Spleen (tissue), 11 donors: Measurements from ENCODE around the gene SIK3. TPM values are rescaled to one million over a fixed set of nuclear protein-coding genes. Genes with fewer than 3 reads are reported as not detected.
A peak's percentile ranks its signal among the peaks of the same experiment; 100 is the strongest.

Source experiments
- DNase-seq: peaks from one replicate; pipeline ENCODE4 v3.0.0-alpha.2; 2020
- H3K27ac ChIP-seq, 8 donors: fragments of 200-600 bp; sonication (generic) in 7 of 8; 1 replicate in 4 of 8; 2 replicates in 4 of 8; pipeline versions ENCODE4 v1.5.0 to v1.8.0; 2016 to 2021; ENCODE audit warnings: inconsistent platforms in 4 of 8, mild to moderate bottlenecking in 4 of 8, moderate library complexity in 1 of 8
- H3K27me3 ChIP-seq, 7 donors: fragments of 200-600 bp; sonication (generic) in 6 of 7; replicated peaks in 1 of 7; 1 replicate in 4 of 7; 2 replicates in 3 of 7; pipeline versions ENCODE4 v1.5.0 to v1.8.0; 2016 to 2021; ENCODE audit warnings: inconsistent platforms in 3 of 7, mild to moderate bottlenecking in 1 of 7
- H3K36me3 ChIP-seq, 6 donors: fragments of 200-600 bp; sonication (generic) in 5 of 6; 1 replicate in 4 of 6; 2 replicates in 2 of 6; pipeline versions ENCODE4 v1.5.0 to v1.8.0; 2016 to 2021; ENCODE audit warnings: inconsistent platforms in 2 of 6
- H3K4me1 ChIP-seq, 6 donors: fragments of 200-600 bp; sonication (generic) in 5 of 6; 1 replicate in 3 of 6; 2 replicates in 3 of 6; pipeline versions ENCODE4 v1.5.0 to v1.8.0; 2016 to 2021; ENCODE audit warnings: inconsistent platforms in 3 of 6
- H3K4me3 ChIP-seq, 8 donors: fragments of 200-600 bp; sonication (generic) in 7 of 8; 1 replicate in 4 of 8; 2 replicates in 4 of 8; pipeline versions ENCODE4 v1.5.0 to v1.8.0; 2016 to 2021; ENCODE audit warnings: inconsistent platforms in 4 of 8, mild to moderate bottlenecking in 4 of 8, moderate library complexity in 2 of 8
- H3K9me3 ChIP-seq, 8 donors: fragments of 200-600 bp; sonication (generic) in 7 of 8; 1 replicate in 4 of 8; 2 replicates in 4 of 8; pipeline versions ENCODE4 v1.5.0 to v1.8.0; 2016 to 2021; ENCODE audit warnings: inconsistent platforms in 4 of 8
- CTCF ChIP-seq, 11 experiments: fragments of 200-600 bp in 7 of 11; fragments of 450-650 bp in 4 of 11; sonication (generic) in 4 of 11; IDR thresholded peaks in 8 of 11; conservative IDR thresholded peaks in 3 of 11; 1 replicate in 7 of 11; 2 replicates in 4 of 11; pipeline versions ENCODE4 v1.4.0 to v1.8.0; 2016 to 2021; ENCODE audit warnings: antibody characterized with exemption in 11 of 11, inconsistent platforms in 4 of 11, mild to moderate bottlenecking in 1 of 11
- POLR2A ChIP-seq, 3 donors: fragments of 450-650 bp; IDR thresholded peaks; one replicate each; pipeline ENCODE4 v1.5.1; 2017; ENCODE audit warnings: antibody characterized with exemption in 3 of 3, mild to moderate bottlenecking in 1 of 3
- POLR2AphosphoS5 ChIP-seq, 3 donors: sonication (generic); formaldehyde crosslinking; IDR thresholded peaks; one replicate each; pipeline ENCODE4 v1.5.1; 2017; ENCODE audit warnings: antibody characterized with exemption in 3 of 3
- WGBS, 5 donors: extraction: QIAGEN DNeasy Blood & Tissue Kit in 3 of 5; methylation state at CpG; one replicate each; pipeline versions ENCODE4 v1.1.5 to v1.1.7; 2013 to 2018; 5-methylcytosine and 5-hydroxymethylcytosine counted together
- intact Hi-C: fragments of 100-400 bp; cut with DNase I; formaldehyde crosslinking; loops from one replicate; pipeline ENCODE4 v1.15.0; 2023; ENCODE audit warnings: low total_unique reads
- polyA plus RNA-seq, 3 donors: library from polyadenylated mRNA; stranded (reverse); fragments of 200-250 nt; gene quantifications; one replicate each; pipeline ENCODE4 v1.2.1, GENCODE V29; 2013
- total RNA-seq, 7 donors: library from RNA; depleted of rRNA in 3 of 7; stranded (reverse); fragments of >200 nt in 3 of 7; fragmentation: NEBNext Ultra II Directional in 4 of 7; extraction: Animal tissue kit (Norgen Biotek cat#: 25700) in 4 of 7; gene quantifications; one replicate each; pipeline versions ENCODE4 v1.1.0 to v1.2.1, GENCODE V29; 2016 to 2021
- donor health status: healthy with polysubstance abuse.
- donor health status: DM: no; HTN: no; CAD: no; lungs with moderate emphysema.
- donor health status: DM: no; HTN: no; CAD: no.
- donor health status: Bipolar disorder and iron deficiency.
- donor health status: healthy.
- donor health status: DM: no; HTN: no; CAD: no.
- donor health status: DM: yes; HTN: yes; CAD: no.

The SIK3 gene
- total and polyA plus RNA-seq, 10 donors, result 7.8 to 112 (median 67.6) TPM

DNA sequence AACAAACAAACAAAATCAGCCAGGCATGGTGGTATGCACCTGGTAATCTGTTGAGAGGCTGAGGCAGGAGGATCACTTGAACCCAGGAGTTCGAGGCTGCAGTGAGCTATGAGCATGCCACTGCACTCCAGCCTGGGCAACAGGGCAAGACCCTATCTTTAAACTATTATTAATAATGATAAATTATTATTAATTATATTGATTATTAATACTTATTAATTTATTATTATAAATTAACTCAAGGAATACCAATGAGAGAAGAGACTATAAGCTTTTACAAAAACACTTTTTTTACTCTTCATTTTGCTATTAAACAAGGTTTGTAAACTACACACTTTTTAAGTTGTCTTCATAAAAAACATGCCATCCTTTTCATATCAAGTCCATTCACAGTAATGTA, 163.1 kb downstream of the SIK3 start:
- DNase-seq, result no peak
- Histone ChIP-seq H3K4me3 (no peak overlapping the region), H3K36me3 (peaks cover 0 to 18% (median 0%) of the 10 kb centered on the region in 6 donors), H3K27me3 (no peaks in the 10 kb centered on the region), H3K9me3 (no peaks in the 10 kb centered on the region), H3K27ac (no peak overlapping the region), H3K4me1 (peaks cover 19 to 51% (median 28%) of the 10 kb centered on the region in 6 donors)
- no peak for TF ChIP-seq POLR2A (IDR thresholded peaks at IDR 0.05)
- no peak for TF ChIP-seq CTCF (IDR thresholded peaks at IDR 0.05 in 8 of 11, conservative IDR thresholded peaks at IDR 0.05 in 3 of 11)
- TF ChIP-seq POLR2AphosphoS5 (IDR thresholded peaks at IDR 0.05), result no peak
- 93 to 100% (median 100%) methylated on average over 1 of the region's 1 CpG for WGBS, 5 donors
- intact Hi-C loops, result no loop called here

DNA sequence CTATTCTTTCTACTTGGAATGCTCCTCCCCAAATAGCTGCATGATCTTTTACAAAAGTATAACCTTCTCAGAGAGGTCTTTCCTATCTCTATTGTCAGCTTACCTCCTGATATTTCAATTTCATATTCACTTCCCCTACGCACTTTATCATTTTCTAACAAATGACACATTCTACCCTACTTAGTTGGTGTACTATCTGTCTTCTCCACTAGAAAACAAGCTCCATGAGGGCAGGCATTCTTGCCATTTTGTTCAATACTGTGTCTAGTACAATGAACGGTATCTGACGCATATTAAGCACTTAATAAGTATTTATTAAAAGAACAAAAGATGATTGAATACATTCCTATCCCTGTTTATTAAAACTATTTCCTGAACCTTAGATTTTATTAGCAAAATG, 164.3 kb downstream of the SIK3 start:
- H3K27ac ChIP-seq, result peak overlapping the region in 3 of 8 donors; percentile 8 to 89 (median 80)
- TF ChIP-seq POLR2AphosphoS5 (IDR thresholded peaks at IDR 0.05) (no peak), POLR2A (IDR thresholded peaks at IDR 0.05) (no peak), CTCF (IDR thresholded peaks at IDR 0.05 in 8 of 11, conservative IDR thresholded peaks at IDR 0.05 in 3 of 11) (no peak)
- intact Hi-C loops, result no loop called here
- no peak for DNase-seq
- WGBS, 5 donors, result 97 to 98% (median 97%) methylated on average over 3 of the region's 3 CpGs
- no peak overlapping the region for H3K4me3 ChIP-seq
- H3K27me3 ChIP-seq, result no peaks in the 10 kb centered on the region
- H3K9me3 ChIP-seq, result no peaks in the 10 kb centered on the region
- peaks cover 30 to 55% (median 40%) of the 10 kb centered on the region in 6 donors for H3K4me1 ChIP-seq
- H3K36me3 ChIP-seq, result peaks cover 0 to 18% (median 0%) of the 10 kb centered on the region in 6 donors

- TF ChIP-seq POLR2AphosphoS5 (IDR thresholded peaks at IDR 0.05) (no peak), POLR2A (IDR thresholded peaks at IDR 0.05) (no peak)
- no peaks in the 10 kb centered on the region for H3K9me3 ChIP-seq
- no peaks in the 10 kb centered on the region for H3K27me3 ChIP-seq
- WGBS, 5 donors, result 38 to 66% (median 51%) methylated on average over 7 of the region's 7 CpGs
- intact Hi-C loops, result no loop called here
- peak overlapping the region in 1 of 8 donors; percentile 26 for H3K4me3 ChIP-seq
- peaks cover 0 to 17% (median 0%) of the 10 kb centered on the region in 6 donors for H3K36me3 ChIP-seq
- H3K27ac ChIP-seq, result peak overlapping the region; percentile 61 to 89 (median 74)
- DNase-seq, result no peak
- peaks cover 45 to 68% (median 57%) of the 10 kb centered on the region in 6 donors for H3K4me1 ChIP-seq
Observed at GRCh38 chr11:116932181-116932580, 166.0 kb downstream of the SIK3 start.

DNA sequence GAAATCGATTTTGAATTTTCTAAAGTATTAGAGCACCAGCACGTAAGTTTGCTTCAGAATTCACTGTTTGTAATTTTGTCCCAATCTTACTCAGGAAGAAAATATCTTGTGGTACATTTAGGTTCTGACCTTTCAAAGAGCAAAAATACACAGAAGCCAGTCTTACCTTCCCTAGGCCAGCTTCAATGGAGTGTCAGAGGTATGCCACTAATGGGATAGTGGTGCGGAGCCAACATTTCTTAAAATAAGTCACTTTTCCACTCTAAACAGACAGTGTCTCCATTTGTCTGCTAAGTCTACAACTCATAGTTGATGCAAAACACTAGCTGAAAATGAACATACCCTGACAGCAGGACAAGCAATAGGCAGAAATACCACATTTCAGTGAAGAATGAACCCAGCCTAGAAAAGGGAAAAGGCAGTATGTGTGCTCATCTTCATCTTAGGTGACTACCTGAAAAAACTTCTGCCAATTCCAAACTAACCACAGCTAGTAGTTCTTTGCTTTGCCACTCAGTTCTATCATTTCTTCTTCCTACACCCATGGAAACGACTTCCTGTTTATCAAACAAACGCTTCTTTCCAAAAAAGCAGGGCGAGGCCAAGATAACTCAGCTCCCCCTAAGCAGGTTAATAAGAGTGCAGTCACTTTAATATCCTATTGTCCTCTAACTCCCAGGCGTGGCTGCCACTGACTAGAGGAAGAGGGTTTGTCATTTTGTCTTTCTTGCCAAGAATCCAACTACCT, 166.8 kb downstream of the SIK3 start:
- peaks cover 0 to 15% (median 0%) of the 10 kb centered on the region in 6 donors for H3K36me3 ChIP-seq
- no peaks in the 10 kb centered on the region for H3K9me3 ChIP-seq
- DNase-seq, result no peak
- no peaks in the 10 kb centered on the region for H3K27me3 ChIP-seq
- no peak for TF ChIP-seq POLR2A (IDR thresholded peaks at IDR 0.05)
- no peak for TF ChIP-seq POLR2AphosphoS5 (IDR thresholded peaks at IDR 0.05)
- no peak for TF ChIP-seq CTCF (IDR thresholded peaks at IDR 0.05 in 8 of 11, conservative IDR thresholded peaks at IDR 0.05 in 3 of 11)
- H3K4me3 ChIP-seq, result peak overlapping the region in 1 of 8 donors; percentile 26
- WGBS, 5 donors, result 31 to 49% (median 36%) methylated on average over 7 of the region's 7 CpGs
- intact Hi-C loops, result no loop called here
- H3K4me1 ChIP-seq, result peaks cover 49 to 76% (median 64%) of the 10 kb centered on the region in 6 donors
- H3K27ac ChIP-seq, result peak overlapping the region; percentile 61 to 89 (median 74)
